ENCODE measurements around the gene CYFIP2. TPM values are rescaled to one million over a fixed set of nuclear protein-coding genes. Genes with fewer than 3 reads are reported as not detected.

Gene CYFIP2
- total and polyA plus RNA-seq, 2 of the 13 experiments (the other 11 are each of a cell fraction or from before 2014, with no cell fraction given), result 22.6 to 30.3 TPM

- no TSS peak for BruUV-seq (replicated peaks)
- ChIA-PET POLR2A (no interaction called here), CTCF (ENCODE audit: low intra/inter-chr PET ratio, low total read pairs) (no interaction called here)
- FAIRE-seq, result peak; percentile 92
- H3K9me3 ChIP-seq (ENCODE audit: low read length), result no peaks in the 10 kb centered on the region
- in situ Hi-C loops (cut with HindIII; ENCODE audit: extremely low pct_ligation_motif_present, low pct_unique_long_range_greater_than_20kb), result no loop called here
- peak overlapping the region; percentile 37; the same call in 1 of the 2 replicates for H3K4me2 ChIP-seq (ENCODE audit: low read depth, low read length)
- no peak overlapping the region for H2AFZ ChIP-seq (ENCODE audit: low read length)
- H3K4me3 ChIP-seq (replicated peaks in 1 of 3; ENCODE audit: insufficient read depth in 1 of 3, low read depth in 2 of 3, low read length in 3 of 3), result no peak overlapping the region
- ATAC-seq, result peak; percentile 99
- peaks cover 45% of the 10 kb centered on the region for H3K4me1 ChIP-seq (ENCODE audit: insufficient read depth, low read length)
- no peak overlapping the region for H3K9ac ChIP-seq (ENCODE audit: insufficient read depth, low read depth, low read length)
- peak; percentile 93 for DNase-seq (ENCODE audit: low spot score)
- no peaks in the 10 kb centered on the region for H4K20me1 ChIP-seq (ENCODE audit: insufficient read depth, low read length)
- H3K79me2 ChIP-seq (ENCODE audit: insufficient read depth, low read length), result no peaks in the 10 kb centered on the region
- 0 out of 5 replicates have a peak, but pooled peaks cover 0 to 3% of the 10 kb centered on the region in 2 experiments for H3K36me3 ChIP-seq (replicated peaks in 1 of 2; ENCODE audit: control insufficient read depth in 1 of 2, insufficient read depth in 2 of 2, low read length in 2 of 2)
- intact Hi-C loops (cut with micrococcal nuclease; ENCODE audit: unreplicated experiment), result loop anchor here (1.0 kb wide), 1 partner anchor 87 kb away; no protein-coding TSS in a partner anchor
- no peaks in the 10 kb centered on the region for H3K27me3 ChIP-seq (ENCODE audit: control insufficient read depth in 1 of 2, insufficient read depth in 2 of 2, low read length in 2 of 2)
- WGBS (ENCODE audit: low lambda C conversion rate), result 51% methylated on average over 12 of the region's 15 CpGs
- peak overlapping the region; percentile 23 for H3K27ac ChIP-seq (ENCODE audit: extremely low read length, insufficient read depth, low read length)
- TF ChIP-seq ZNF782 (CRISPR knock-in tag; IDR thresholded peaks at IDR 0.05; ENCODE audit: borderline replicate concordance), result 0 out of 2 replicates have a peak, but pooled peaks have one; percentile 44
- no peak for TF ChIP-seq ZNF280B (CRISPR knock-in tag; IDR thresholded peaks at IDR 0.05; ENCODE audit: borderline replicate concordance)
- peak; percentile 53; the same call in 1 of the 2 replicates for TF ChIP-seq GATAD2A (CRISPR knock-in tag; IDR thresholded peaks at IDR 0.05)
- no peak for TF ChIP-seq HNF4G (IDR thresholded peaks at IDR 0.05; ENCODE audit: borderline replicate concordance, low read depth, low read length)
- no peak for TF ChIP-seq HNF4G (CRISPR knock-in tag; IDR thresholded peaks at IDR 0.05; ENCODE audit: borderline replicate concordance, low read depth)
- TF ChIP-seq ZFP36L1 (CRISPR knock-in tag; IDR thresholded peaks at IDR 0.05), result 0 out of 2 replicates have a peak, but pooled peaks have one; percentile 37
- peak; percentile 15; the same call in 1 of the 2 replicates for TF ChIP-seq ETV5 (CRISPR knock-in tag; IDR thresholded peaks at IDR 0.05; ENCODE audit: borderline replicate concordance)
- TF ChIP-seq THRA (CRISPR knock-in tag; IDR thresholded peaks at IDR 0.05; ENCODE audit: borderline replicate concordance), result peak; percentile 13; the same call in 1 of the 2 replicates
- TF ChIP-seq ZNF709 (CRISPR knock-in tag; IDR thresholded peaks at IDR 0.05), result no peak
- TF ChIP-seq SAP130 (CRISPR knock-in tag; IDR thresholded peaks at IDR 0.05; ENCODE audit: low read depth), result peak; percentile 57
- no peak for TF ChIP-seq GZF1 (CRISPR knock-in tag; IDR thresholded peaks at IDR 0.05)
- TF ChIP-seq ZNF530 (CRISPR knock-in tag; IDR thresholded peaks at IDR 0.05; ENCODE audit: low read depth), result no peak
- TF ChIP-seq ZNF775 (CRISPR knock-in tag; IDR thresholded peaks at IDR 0.05; ENCODE audit: borderline replicate concordance), result no peak
- peak; percentile 59; the same call in 1 of the 2 replicates for TF ChIP-seq ZNF792 (CRISPR knock-in tag; IDR thresholded peaks at IDR 0.05)
- no peak for TF ChIP-seq GATAD1 (CRISPR knock-in tag; IDR thresholded peaks at IDR 0.05)
- no peak for TF ChIP-seq ZXDC (CRISPR knock-in tag; IDR thresholded peaks at IDR 0.05)
- no peak for TF ChIP-seq ZSCAN22 (CRISPR knock-in tag; IDR thresholded peaks at IDR 0.05)
- no peak for TF ChIP-seq ZKSCAN1 (IDR thresholded peaks at IDR 0.05; ENCODE audit: low read length)
- TF ChIP-seq NR2F1 (CRISPR knock-in tag; IDR thresholded peaks at IDR 0.05), result no peak
Observed at GRCh38 chr5:157390551-157391297, 124.8 kb downstream of the CYFIP2 start.
